SK-N-SH treated with all-trans-retinoic acid at 6 μM for 48 hours (cell line): Measurements from ENCODE around the gene PCBP1.

Source experiments
- ATAC-seq: fragments of 200-7000 bp; cut with Tn5 transposase; 3 replicates; pipeline ENCODE4 v1.9.1; 2020; ENCODE audit warnings: mild to moderate bottlenecking, moderate library complexity
- ARNTL ChIP-seq: fragments of 450-650 bp; formaldehyde crosslinking; IDR thresholded peaks from 2 replicates; pipeline ENCODE4 v1.5.0; 2020; ENCODE audit warnings: low read depth, mild to moderate bottlenecking, moderate library complexity, borderline replicate concordance
- BACH2 ChIP-seq: fragments of 250-450 bp; sonication (Bioruptor Pico); IDR thresholded peaks from 2 replicates; pipeline ENCODE4 v1.9.0; 2021; ENCODE audit warnings: mild to moderate bottlenecking, borderline replicate concordance
- CREB5 ChIP-seq: fragments of 250-450 bp; sonication (Bioruptor Pico); IDR thresholded peaks from 2 replicates; pipeline ENCODE4 v1.5.1; 2020; ENCODE audit warnings: low read depth, mild to moderate bottlenecking, moderate library complexity
- CSDC2 ChIP-seq: fragments of 250-450 bp; sonication (Bioruptor Pico); IDR thresholded peaks from 2 replicates; pipeline ENCODE4 v1.5.0; 2020; ENCODE audit warnings: mild to moderate bottlenecking, moderate library complexity
- ESRRG ChIP-seq: fragments of 250-450 bp; sonication (Bioruptor Pico); IDR thresholded peaks from 2 replicates; pipeline ENCODE4 v1.6.1; 2021; ENCODE audit warnings: mild to moderate bottlenecking
- GLIS3 ChIP-seq: fragments of 250-450 bp; sonication (Bioruptor Pico); IDR thresholded peaks from 2 replicates; pipeline ENCODE4 v1.5.0; 2020; ENCODE audit warnings: mild to moderate bottlenecking, moderate library complexity
- ISL1 ChIP-seq: fragments of 250-450 bp; sonication (Bioruptor Pico); IDR thresholded peaks from 2 replicates; pipeline ENCODE4 v2.1.2; 2022; ENCODE audit warnings: mild to moderate bottlenecking, moderate library complexity
- OSR1 ChIP-seq: fragments of 250-450 bp; sonication (Bioruptor Pico); IDR thresholded peaks from 2 replicates; pipeline ENCODE4 v1.8.0; 2022; ENCODE audit warnings: moderate library complexity, mild to moderate bottlenecking, inconsistent platforms
- PPARA ChIP-seq: fragments of 250-450 bp; sonication (Bioruptor Pico); IDR thresholded peaks from 2 replicates; pipeline ENCODE4 v1.5.0; 2020; ENCODE audit warnings: mild to moderate bottlenecking, borderline replicate concordance
- RARB ChIP-seq: fragments of 250-450 bp; sonication (Bioruptor Pico); IDR thresholded peaks from 2 replicates; pipeline ENCODE4 v1.8.0; 2021; ENCODE audit warnings: mild to moderate bottlenecking, moderate library complexity
- SNAI2 ChIP-seq: fragments of 250-450 bp; sonication (Bioruptor Pico); IDR thresholded peaks from 2 replicates; pipeline ENCODE4 v1.5.0; 2020; ENCODE audit warnings: mild to moderate bottlenecking, moderate library complexity
- TCF4 ChIP-seq: fragments of 250-450 bp; sonication (Bioruptor Pico); IDR thresholded peaks from 2 replicates; pipeline ENCODE4 v1.8.0; 2021; ENCODE audit warnings: mild to moderate bottlenecking, moderate library complexity, borderline replicate concordance
- TOX ChIP-seq: fragments of 250-450 bp; sonication (Bioruptor Pico); IDR thresholded peaks from 2 replicates; pipeline ENCODE4 v1.8.0; 2021; ENCODE audit warnings: mild to moderate bottlenecking, moderate library complexity, borderline replicate concordance
- TSHZ2 ChIP-seq: fragments of 250-450 bp; sonication (Bioruptor Pico); IDR thresholded peaks from 2 replicates; pipeline ENCODE4 v1.5.0; 2020; ENCODE audit warnings: mild to moderate bottlenecking, moderate library complexity
- ZFP3 ChIP-seq: fragments of 250-450 bp; sonication (Bioruptor Pico); IDR thresholded peaks from 2 replicates; pipeline ENCODE4 v1.5.0; 2020; ENCODE audit warnings: mild to moderate bottlenecking, moderate library complexity
- ZFP30 ChIP-seq: fragments of 450-650 bp; formaldehyde crosslinking; IDR thresholded peaks from 2 replicates; pipeline ENCODE4 v1.5.0; 2022; ENCODE audit warnings: mild to moderate bottlenecking, moderate library complexity
- ZNF565 ChIP-seq: fragments of 450-650 bp; formaldehyde crosslinking; conservative IDR thresholded peaks from 2 replicates; pipeline ENCODE4 v1.5.0; 2020; ENCODE audit warnings: low read depth, mild to moderate bottlenecking, moderate library complexity
- ZNF70 ChIP-seq: fragments of 450-650 bp; formaldehyde crosslinking; IDR thresholded peaks from 2 replicates; pipeline ENCODE4 v1.5.0; 2020; ENCODE audit warnings: mild to moderate bottlenecking, moderate library complexity
- ZNF8 ChIP-seq: fragments of 450-650 bp; formaldehyde crosslinking; IDR thresholded peaks from 2 replicates; pipeline ENCODE4 v1.5.0; 2020; ENCODE audit warnings: mild to moderate bottlenecking, moderate library complexity
- TF ChIP-seq, protein P1 (sequence below): fragments of 250-450 bp; sonication (Bioruptor Pico); IDR thresholded peaks from 2 replicates; pipeline ENCODE4 v1.8.0; 2021; ENCODE audit warnings: low read depth, mild to moderate bottlenecking, moderate library complexity, borderline replicate concordance

The PCBP1 gene

DNA sequence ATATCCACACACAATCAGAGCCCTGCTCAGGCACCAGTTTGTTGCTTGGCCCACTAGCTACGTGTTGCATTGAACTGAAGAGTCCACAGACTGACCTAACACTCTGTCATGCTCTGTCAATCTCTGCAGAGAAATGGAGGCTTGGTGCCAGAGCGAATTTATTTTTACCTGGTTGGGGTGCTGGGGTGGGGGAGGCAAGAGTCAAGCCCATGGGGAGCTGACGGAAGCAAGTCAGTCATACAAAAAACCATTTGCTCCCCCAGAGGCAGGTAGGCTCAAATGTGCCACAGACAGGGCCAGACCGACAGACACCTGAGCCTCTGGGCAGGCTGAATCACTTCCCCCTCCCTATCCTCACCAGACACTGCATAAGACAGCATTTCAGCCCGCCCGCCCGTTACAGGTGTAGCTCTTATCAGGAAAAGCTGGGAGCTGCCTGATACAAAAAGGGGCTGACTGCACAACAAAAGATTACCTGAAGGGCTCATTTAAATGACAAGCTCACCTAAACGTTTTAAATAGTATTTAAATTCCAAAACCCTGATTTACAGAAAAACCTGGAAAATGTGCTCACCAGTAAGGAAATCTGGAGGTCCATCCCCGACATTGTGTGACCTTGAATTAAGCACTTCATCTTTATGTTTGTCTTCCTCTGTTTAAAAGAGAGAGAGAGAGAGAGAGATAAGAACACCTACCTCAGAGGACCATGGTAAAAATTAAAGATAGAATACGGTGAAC lies 2.1 kb upstream of the PCBP1 start (continued):
- TF ChIP-seq RARB (CRISPR knock-in tag) (no peak), ZNF8 (CRISPR knock-in tag) (no peak), CSDC2 (CRISPR knock-in tag) (no peak), ESRRG (CRISPR knock-in tag) (no peak), SNAI2 (no peak), ZNF565 (no peak), ISL1 (CRISPR knock-in tag) (no peak), GLIS3 (no peak), OSR1 (no peak)
- TF ChIP-seq, protein P1, sequence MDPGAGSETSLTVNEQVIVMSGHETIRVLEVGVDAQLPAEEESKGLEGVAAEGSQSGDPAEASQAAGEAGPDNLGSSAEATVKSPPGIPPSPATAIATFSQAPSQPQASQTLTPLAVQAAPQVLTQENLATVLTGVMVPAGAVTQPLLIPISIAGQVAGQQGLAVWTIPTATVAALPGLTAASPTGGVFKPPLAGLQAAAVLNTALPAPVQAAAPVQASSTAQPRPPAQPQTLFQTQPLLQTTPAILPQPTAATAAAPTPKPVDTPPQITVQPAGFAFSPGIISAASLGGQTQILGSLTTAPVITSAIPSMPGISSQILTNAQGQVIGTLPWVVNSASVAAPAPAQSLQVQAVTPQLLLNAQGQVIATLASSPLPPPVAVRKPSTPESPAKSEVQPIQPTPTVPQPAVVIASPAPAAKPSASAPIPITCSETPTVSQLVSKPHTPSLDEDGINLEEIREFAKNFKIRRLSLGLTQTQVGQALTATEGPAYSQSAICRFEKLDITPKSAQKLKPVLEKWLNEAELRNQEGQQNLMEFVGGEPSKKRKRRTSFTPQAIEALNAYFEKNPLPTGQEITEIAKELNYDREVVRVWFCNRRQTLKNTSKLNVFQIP (CRISPR knock-in tag): no peak

- ATAC-seq: no peak
- TF ChIP-seq ZFP30 (CRISPR knock-in tag) (no peak), BACH2 (no peak)
Observed at GRCh38 chr2:70085711-70086277, 1.5 kb upstream of the PCBP1 start.

GRCh38 chr2:70086278-70086837 lies 919 bp upstream of the PCBP1 start:
- peak; percentile 25; the same call in 1 of the 2 replicates for TF ChIP-seq ZNF70 (CRISPR knock-in tag)
- peak; percentile 69; the same call in 1 of the 2 replicates for TF ChIP-seq ZFP3
- TF ChIP-seq ZNF565: 0 out of 2 replicates have a peak, but pooled peaks have one; percentile 18
- no peak for TF ChIP-seq PPARA
- peak; percentile 77 for TF ChIP-seq TSHZ2
- peak; percentile 83; the same call in 1 of the 2 replicates for TF ChIP-seq SNAI2
- TF ChIP-seq, all 23 proteins: peak for 5
- peak; percentile 33 for ATAC-seq

DNA sequence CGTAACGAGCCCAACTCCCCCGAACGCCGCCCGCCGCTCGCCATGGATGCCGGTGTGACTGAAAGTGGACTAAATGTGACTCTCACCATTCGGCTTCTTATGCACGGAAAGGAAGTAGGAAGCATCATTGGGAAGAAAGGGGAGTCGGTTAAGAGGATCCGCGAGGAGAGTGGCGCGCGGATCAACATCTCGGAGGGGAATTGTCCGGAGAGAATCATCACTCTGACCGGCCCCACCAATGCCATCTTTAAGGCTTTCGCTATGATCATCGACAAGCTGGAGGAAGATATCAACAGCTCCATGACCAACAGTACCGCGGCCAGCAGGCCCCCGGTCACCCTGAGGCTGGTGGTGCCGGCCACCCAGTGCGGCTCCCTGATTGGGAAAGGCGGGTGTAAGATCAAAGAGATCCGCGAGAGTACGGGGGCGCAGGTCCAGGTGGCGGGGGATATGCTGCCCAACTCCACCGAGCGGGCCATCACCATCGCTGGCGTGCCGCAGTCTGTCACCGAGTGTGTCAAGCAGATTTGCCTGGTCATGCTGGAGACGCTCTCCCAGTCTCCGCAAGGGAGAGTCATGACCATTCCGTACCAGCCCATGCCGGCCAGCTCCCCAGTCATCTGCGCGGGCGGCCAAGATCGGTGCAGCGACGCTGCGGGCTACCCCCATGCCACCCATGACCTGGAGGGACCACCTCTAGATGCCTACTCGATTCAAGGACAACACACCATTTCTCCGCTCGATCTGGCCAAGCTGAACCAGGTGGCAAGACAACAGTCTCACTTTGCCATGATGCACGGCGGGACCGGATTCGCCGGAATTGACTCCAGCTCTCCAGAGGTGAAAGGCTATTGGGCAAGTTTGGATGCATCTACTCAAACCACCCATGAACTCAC lies 673 bp downstream of the PCBP1 start:
- ATAC-seq: peak; percentile 43
- TF ChIP-seq ESRRG (CRISPR knock-in tag) (no peak), CSDC2 (CRISPR knock-in tag) (no peak), TSHZ2 (no peak), TCF4 (CRISPR knock-in tag) (no peak), TOX (CRISPR knock-in tag) (no peak), PPARA (no peak), ARNTL (CRISPR knock-in tag) (no peak), CREB5 (CRISPR knock-in tag) (no peak), ZFP3 (no peak), BACH2 (no peak)
- TF ChIP-seq, protein P1 (CRISPR knock-in tag): no peak
